CD4-positive, alpha-beta memory T cell (primary cell): ENCODE data around the gene PCSK1N. TPM values are rescaled to one million over a fixed set of nuclear protein-coding genes. Genes with fewer than 3 reads are reported as not detected.

Source experiments
- CTCF ChIA-PET: fragments of 350-600 bp; sonication (Branson Sonifier 250); formaldehyde crosslinking; loops from one replicate; lab custom pipeline; 2021; ENCODE audit warnings: inconsistent platforms; ENCODE audit not compliant: partially characterized antibody; lab: Charles Lee
- POLR2A ChIA-PET: fragments of 350-600 bp; sonication (Branson Sonifier 250); formaldehyde crosslinking; loops from one replicate; lab custom pipeline; 2021; ENCODE audit not compliant: partially characterized antibody; lab: Charles Lee
- DNase-seq, 5 donors: peaks; one replicate each; pipeline versions ENCODE4 v3.0.0 to v3.0.0-alpha.2; 2020 to 2022; ENCODE audit warnings: mixed read lengths in 1 of 5
- H3K27ac ChIP-seq: one replicate; pipeline ENCODE4 v1.7.0; 2013; ENCODE audit warnings: low read depth, low read length
- H3K27me3 ChIP-seq: 2 replicates; pipeline ENCODE4 v1.7.0; 2013; ENCODE audit warnings: mild to moderate bottlenecking, low read length, moderate library complexity; ENCODE audit not compliant: insufficient read depth
- H3K36me3 ChIP-seq: 2 replicates; pipeline ENCODE4 v1.7.0; 2013; ENCODE audit warnings: mild to moderate bottlenecking, low read length, moderate library complexity; ENCODE audit not compliant: insufficient read depth
- H3K4me1 ChIP-seq: 2 replicates; pipeline ENCODE4 v1.7.0; 2013; ENCODE audit warnings: mild to moderate bottlenecking, low read length, moderate library complexity; ENCODE audit not compliant: insufficient read depth
- H3K4me3 ChIP-seq, 2 donors: one replicate each; pipeline ENCODE4 v1.7.0; 2013; ENCODE audit warnings: low read length in 2 of 2, mild to moderate bottlenecking in 1 of 2
- H3K9me3 ChIP-seq, 2 donors: one replicate each; pipeline ENCODE4 v1.7.0; 2013; ENCODE audit warnings: low read length in 2 of 2, control low read depth in 1 of 2; ENCODE audit not compliant: control insufficient read depth in 1 of 2
- H3K27ac Mint-ChIP-seq, 7 donors: one replicate each; pipeline ENCODE4 v1.8.0; 2020 to 2021; ENCODE audit warnings: mixed read lengths in 7 of 7, mild to moderate bottlenecking in 6 of 7, inconsistent platforms in 3 of 7, moderate library complexity in 3 of 7
- H3K27me3 Mint-ChIP-seq, 2 donors: one replicate each; pipeline ENCODE4 v1.8.0; 2020 to 2021; ENCODE audit warnings: mixed read lengths in 2 of 2
- H3K36me3 Mint-ChIP-seq, 2 donors: one replicate each; pipeline ENCODE4 v1.8.0; 2020 to 2021; ENCODE audit warnings: mixed read lengths in 2 of 2, inconsistent platforms in 1 of 2, mild to moderate bottlenecking in 1 of 2
- H3K4me1 Mint-ChIP-seq, 4 donors: one replicate each; pipeline ENCODE4 v1.8.0; 2020 to 2021; ENCODE audit warnings: mixed read lengths in 4 of 4, mild to moderate bottlenecking in 1 of 4
- H3K4me3 Mint-ChIP-seq, 8 donors: one replicate each; pipeline ENCODE4 v1.8.0; 2020 to 2021; ENCODE audit warnings: mixed read lengths in 8 of 8, mild to moderate bottlenecking in 7 of 8, moderate library complexity in 6 of 8, inconsistent platforms in 3 of 8
- H3K9me3 Mint-ChIP-seq, 8 donors: one replicate each; pipeline ENCODE4 v1.8.0; 2020 to 2021; ENCODE audit warnings: mixed read lengths in 8 of 8, mild to moderate bottlenecking in 5 of 8, inconsistent platforms in 3 of 8, moderate library complexity in 1 of 8
- intact Hi-C: fragments of 100-400 bp; cut with micrococcal nuclease; formaldehyde crosslinking; loops from one replicate; pipeline ENCODE4 v1.15.1; 2023
- polyA plus RNA-seq, 2 donors: library from polyadenylated mRNA; unstranded; fragments of 300-500 nt; fragmentation: Illumina TruSeq; gene quantifications; one replicate each; pipeline ENCODE4 v1.2.3, GENCODE V29; 2021
- total RNA-seq, 2 experiments: library from RNA; stranded (reverse); gene quantifications; one replicate each; pipeline ENCODE4 v1.2.3, GENCODE V29; 2021

Gene PCSK1N
- total and polyA plus RNA-seq, 4 experiments from 2014 or later: 4.6 to 15.3 (median 7.5) TPM

DNA sequence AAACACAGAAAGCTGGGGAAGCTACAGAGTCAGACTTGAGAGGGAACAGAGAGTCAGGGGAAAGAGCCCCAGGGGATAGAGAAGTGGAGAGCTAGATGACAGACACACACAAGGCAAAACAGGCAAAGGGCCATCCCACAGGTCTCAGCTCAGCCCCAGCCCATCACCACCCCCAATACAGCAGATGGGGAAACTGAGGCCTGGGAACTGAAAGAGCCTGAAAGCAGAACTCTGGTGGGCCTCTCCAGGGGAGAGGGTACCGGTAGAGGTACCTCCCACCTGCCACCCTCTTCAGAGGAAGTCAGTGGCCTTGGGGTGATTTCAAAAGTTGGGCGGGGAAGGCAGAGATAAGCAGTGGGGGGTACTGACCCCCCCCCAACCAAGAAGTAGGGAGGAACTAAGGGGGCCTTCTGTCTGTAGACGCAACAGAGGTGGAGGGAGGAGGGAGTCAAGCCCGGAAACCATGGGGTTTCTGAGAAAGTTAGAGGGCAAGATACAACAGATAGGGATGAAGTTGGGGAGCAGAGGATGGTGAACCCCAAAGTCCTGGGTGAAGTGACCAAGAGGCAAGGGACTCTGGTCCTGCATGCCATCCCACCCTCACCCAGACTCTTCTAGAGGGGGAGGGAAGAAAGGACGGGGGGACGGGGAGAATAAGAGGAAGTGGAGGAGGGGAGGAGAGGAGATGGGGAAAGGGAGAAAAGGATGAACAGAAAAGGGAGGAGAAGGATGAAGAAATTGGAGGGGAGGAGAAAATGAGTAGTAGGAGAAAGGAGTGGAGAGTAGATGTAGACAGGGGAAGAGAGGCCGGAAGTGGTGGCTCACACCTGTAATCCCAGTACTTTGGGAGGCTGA, 45.8 kb downstream of the PCSK1N start:
- Mint-ChIP-seq H3K27ac (peak overlapping the region in 2 of 7 donors; percentile 44 to 80), H3K27me3 (peaks cover 0 to 1% of the 10 kb centered on the region in 2 donors), H3K4me1 (peaks cover 0 to 9% (median 5%) of the 10 kb centered on the region in 4 donors), H3K4me3 (peak overlapping the region in 1 of 8 donors; percentile 41), H3K36me3 (no peaks in the 10 kb centered on the region), H3K9me3 (no peaks in the 10 kb centered on the region)
- Histone ChIP-seq H3K9me3 (no peaks in the 10 kb centered on the region), H3K4me1 (no peaks in the 10 kb centered on the region), H3K27me3 (no peaks in the 10 kb centered on the region), H3K4me3 (no peak overlapping the region), H3K36me3 (no peaks in the 10 kb centered on the region), H3K27ac (no peak overlapping the region)
- DNase-seq: no peak
- intact Hi-C loops: no loop called here
- CTCF ChIA-PET: no interaction called here
- POLR2A ChIA-PET: no interaction called here

DNA sequence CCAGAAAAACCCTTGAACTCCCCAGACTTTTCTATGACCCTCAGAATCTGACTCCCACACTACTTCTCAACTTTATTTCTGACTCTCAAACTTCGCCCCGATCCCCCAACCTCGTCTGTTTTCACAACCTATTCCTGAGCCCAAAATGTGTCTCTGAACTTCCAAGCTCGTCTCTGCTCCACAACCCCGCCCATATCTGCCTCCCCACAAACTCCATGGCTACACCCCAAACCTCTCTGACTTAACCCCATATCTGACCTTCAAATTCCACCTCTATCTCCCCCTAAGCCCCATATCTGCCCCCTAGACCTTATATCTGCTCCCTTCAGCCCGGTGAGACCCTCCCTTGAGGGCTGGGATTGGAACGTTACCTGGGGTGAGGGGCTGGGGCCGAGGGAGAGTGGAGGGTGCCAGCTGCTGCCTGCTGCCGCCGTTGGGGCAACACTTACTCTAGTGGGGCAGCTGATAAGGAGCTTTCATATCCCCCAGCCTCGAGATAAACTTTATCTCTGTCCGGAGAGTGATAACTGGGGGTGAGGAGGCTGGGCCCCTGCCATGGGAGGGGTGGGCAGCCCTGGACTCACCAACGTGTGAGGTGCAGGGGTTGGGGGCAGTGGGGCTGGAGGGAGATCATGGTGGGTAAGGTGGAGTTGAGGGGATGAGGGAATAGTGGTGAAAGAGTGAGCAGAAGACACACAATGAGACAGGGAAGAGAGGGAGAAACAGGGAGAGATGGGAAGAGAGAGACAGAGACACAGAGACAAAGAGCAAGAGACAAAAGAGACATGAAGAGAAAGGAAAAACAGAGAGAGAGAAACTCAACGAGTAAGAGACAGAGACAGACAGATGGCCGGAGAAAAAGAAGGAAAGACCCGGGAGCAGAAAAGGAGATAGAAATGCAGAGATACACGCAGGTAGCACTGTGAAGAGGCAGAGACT, 47.6 kb downstream of the PCSK1N start:
- intact Hi-C loops: no loop called here
- H3K4me3 ChIP-seq: no peak overlapping the region
- no peak for DNase-seq
- H3K27ac ChIP-seq: no peak overlapping the region
- H3K4me1 Mint-ChIP-seq: peaks cover 0 to 9% (median 5%) of the 10 kb centered on the region in 4 donors
- peaks cover 0 to 1% of the 10 kb centered on the region in 2 donors for H3K27me3 Mint-ChIP-seq
- H3K27ac Mint-ChIP-seq: peak overlapping the region in 2 of 7 donors; percentile 27 to 61
- no peaks in the 10 kb centered on the region for H3K9me3 ChIP-seq
- no peaks in the 10 kb centered on the region for H3K4me1 ChIP-seq
- H3K9me3 Mint-ChIP-seq: no peaks in the 10 kb centered on the region
- H3K27me3 ChIP-seq: no peaks in the 10 kb centered on the region
- no peaks in the 10 kb centered on the region for H3K36me3 Mint-ChIP-seq
- H3K4me3 Mint-ChIP-seq: no peak overlapping the region
- ChIA-PET POLR2A (no interaction called here), CTCF (no interaction called here)
- H3K36me3 ChIP-seq: no peaks in the 10 kb centered on the region

DNA sequence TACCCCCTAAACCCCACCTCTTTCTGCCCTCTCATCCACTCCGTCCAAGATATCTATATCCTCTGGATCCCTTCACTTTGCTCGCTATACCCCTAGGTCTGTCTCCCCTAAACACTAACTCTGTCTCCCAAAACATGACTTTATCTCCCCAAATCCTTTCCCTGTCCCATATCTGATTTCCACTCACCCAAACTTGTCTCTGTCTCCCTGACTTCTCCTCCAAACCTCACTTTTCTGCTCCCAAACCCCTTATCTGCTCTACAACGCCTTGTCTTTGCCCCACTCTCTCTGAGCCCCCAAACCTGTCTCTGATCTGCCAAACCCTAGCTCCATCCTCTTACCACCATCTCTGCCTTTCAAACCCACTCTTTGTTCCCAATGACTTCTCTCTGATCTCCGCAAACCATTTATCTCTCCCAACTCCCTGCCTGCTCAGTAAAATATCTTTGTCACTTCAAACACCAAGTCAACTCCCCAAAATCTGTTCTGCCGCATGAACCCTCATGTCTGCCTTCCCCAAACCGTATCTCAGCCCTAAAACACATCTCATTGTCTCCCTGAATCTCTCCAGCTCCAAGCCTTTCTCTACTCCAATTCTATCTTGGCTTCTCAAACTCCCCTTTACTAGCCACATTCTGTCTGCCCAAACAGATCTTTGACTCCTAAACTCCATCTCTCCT, 48.4 kb downstream of the PCSK1N start:
- H3K27me3 Mint-ChIP-seq: peaks cover 0 to 1% of the 10 kb centered on the region in 2 donors
- no peaks in the 10 kb centered on the region for H3K27me3 ChIP-seq
- H3K4me1 Mint-ChIP-seq: peaks cover 0 to 9% (median 5%) of the 10 kb centered on the region in 4 donors
- intact Hi-C loops: no loop called here
- ChIA-PET CTCF (no interaction called here), POLR2A (no interaction called here)
- H3K9me3 ChIP-seq: no peaks in the 10 kb centered on the region
- H3K4me3 ChIP-seq: no peak overlapping the region
- no peaks in the 10 kb centered on the region for H3K36me3 Mint-ChIP-seq
- H3K36me3 ChIP-seq: no peaks in the 10 kb centered on the region
- H3K4me3 Mint-ChIP-seq: no peak overlapping the region
- DNase-seq: no peak
- no peak overlapping the region for H3K27ac ChIP-seq
- H3K4me1 ChIP-seq: no peaks in the 10 kb centered on the region
- H3K27ac Mint-ChIP-seq: peak overlapping the region in 1 of 7 donors; percentile 61
- H3K9me3 Mint-ChIP-seq: no peaks in the 10 kb centered on the region

DNA sequence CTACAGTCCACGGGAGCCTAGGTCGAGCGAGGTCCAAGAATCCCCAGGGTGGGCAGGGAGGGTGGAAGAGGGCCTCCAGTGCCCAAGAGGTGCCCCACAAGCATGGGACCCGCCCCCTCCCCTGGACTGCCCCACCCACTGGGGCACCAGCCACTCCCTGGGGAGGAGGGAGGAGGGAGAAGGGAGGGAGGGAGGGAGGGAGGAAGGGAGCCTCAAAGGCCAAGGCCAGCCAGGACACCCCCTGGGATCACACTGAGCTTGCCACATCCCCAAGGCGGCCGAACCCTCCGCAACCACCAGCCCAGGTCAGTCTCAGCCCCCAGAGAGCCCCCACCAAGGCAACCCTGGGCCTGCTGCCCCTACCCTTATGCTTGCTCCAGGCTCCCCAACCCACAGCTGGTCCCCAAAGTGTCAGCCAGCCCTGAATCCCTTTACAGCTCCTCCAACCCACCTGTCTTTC, 49.0 kb downstream of the PCSK1N start, which contains the start of gene GATA1:
GATA1 (plus strand) TSS at position 250 of the 460 bp plus-strand sequence. CDS start 4,520 bp downstream, outside the sequence.
- no peak within 1 kb of the TSS for H3K4me3 Mint-ChIP-seq
- no peaks in the 10 kb centered on the region for H3K36me3 Mint-ChIP-seq
- peak within 1 kb of the TSS in 2 of 7 donors; percentile 61 to 65 for H3K27ac Mint-ChIP-seq
- Histone ChIP-seq H3K9me3 (no peaks in the 10 kb centered on the region), H3K36me3 (no peaks in the 10 kb centered on the region), H3K27ac (no peak within 1 kb of the TSS), H3K4me3 (no peak within 1 kb of the TSS), H3K4me1 (no peaks in the 10 kb centered on the region), H3K27me3 (no peaks in the 10 kb centered on the region)
- CTCF ChIA-PET: no interaction called here
- peaks cover 0 to 1% of the 10 kb centered on the region in 2 donors for H3K27me3 Mint-ChIP-seq
- peaks cover 0 to 9% (median 5%) of the 10 kb centered on the region in 4 donors for H3K4me1 Mint-ChIP-seq
- POLR2A ChIA-PET: no interaction called here
- no peaks in the 10 kb centered on the region for H3K9me3 Mint-ChIP-seq
- intact Hi-C loops: no loop called here
- DNase-seq: no peak

DNA sequence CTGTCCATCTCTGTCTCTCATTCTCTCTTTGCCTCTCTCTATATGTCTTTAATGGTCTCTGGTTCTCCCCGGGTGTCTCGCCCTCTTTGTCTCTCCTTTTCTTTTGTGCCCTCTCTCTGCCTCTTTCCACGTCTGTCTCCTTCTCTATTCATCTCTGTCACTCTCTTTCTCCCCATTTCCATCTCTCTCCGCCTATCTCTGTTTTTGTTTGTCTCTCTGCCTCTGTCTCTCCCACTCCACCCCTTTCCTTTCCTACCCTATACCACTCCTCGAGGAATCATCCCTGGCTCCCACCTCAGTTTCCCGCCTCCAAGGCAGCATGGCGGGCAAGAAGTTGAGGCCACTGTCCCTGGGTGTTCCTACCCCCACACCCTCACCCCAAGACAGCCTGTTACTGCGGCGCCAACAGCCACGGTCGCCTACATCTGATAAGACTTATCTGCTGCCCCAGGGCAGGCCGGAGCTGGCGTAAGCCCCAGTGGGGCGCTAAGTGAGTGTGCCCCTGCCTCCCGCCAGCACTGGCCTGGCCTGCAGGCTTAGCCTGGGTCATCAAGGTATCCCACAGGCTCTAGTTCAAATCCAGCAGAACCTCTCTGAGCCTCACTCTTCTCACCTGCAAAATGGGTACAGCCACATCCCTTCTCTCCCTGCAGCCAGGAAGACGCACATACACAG, 49.7 kb downstream of the PCSK1N start:
- CTCF ChIA-PET: no interaction called here
- peaks cover 0 to 1% of the 10 kb centered on the region in 2 donors for H3K27me3 Mint-ChIP-seq
- no peak overlapping the region for H3K27ac ChIP-seq

DNA sequence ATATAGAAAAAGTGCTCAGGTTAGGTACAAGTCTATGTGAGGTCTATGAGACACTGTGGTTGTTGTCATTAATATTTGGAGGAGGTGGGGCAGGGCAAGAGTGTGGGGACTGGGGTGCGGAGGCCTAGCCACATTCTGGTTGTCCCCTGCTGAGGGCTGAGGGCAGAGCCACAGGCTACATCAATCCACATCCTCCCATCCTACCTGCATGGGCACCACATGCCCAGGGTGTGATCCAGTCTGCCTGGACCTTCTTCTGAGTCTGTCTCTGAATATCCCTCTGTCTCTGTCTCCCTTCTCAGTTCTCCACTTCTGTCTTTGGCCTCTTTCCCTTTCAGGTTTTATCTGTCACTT, 50.2 kb downstream of the PCSK1N start:
- Mint-ChIP-seq H3K4me1 (peaks cover 0 to 9% (median 5%) of the 10 kb centered on the region in 4 donors), H3K27ac (no peak overlapping the region), H3K27me3 (peaks cover 0 to 1% of the 10 kb centered on the region in 2 donors), H3K4me3 (no peak overlapping the region), H3K9me3 (no peaks in the 10 kb centered on the region), H3K36me3 (no peaks in the 10 kb centered on the region)
- Histone ChIP-seq H3K4me1 (no peaks in the 10 kb centered on the region), H3K36me3 (no peaks in the 10 kb centered on the region), H3K27me3 (no peaks in the 10 kb centered on the region), H3K9me3 (no peaks in the 10 kb centered on the region), H3K4me3 (no peak overlapping the region), H3K27ac (no peak overlapping the region)
- DNase-seq: no peak
- POLR2A ChIA-PET: no interaction called here
- CTCF ChIA-PET: no interaction called here
- intact Hi-C loops: no loop called here

More for the DNA sequence above, 49.7 kb downstream of the PCSK1N start:
- peaks cover 0 to 9% (median 5%) of the 10 kb centered on the region in 4 donors for H3K4me1 Mint-ChIP-seq
- H3K36me3 Mint-ChIP-seq: no peaks in the 10 kb centered on the region
- H3K27ac Mint-ChIP-seq: peak overlapping the region in 1 of 7 donors; percentile 65
- no peak for DNase-seq
- H3K4me1 ChIP-seq: no peaks in the 10 kb centered on the region
- H3K9me3 ChIP-seq: no peaks in the 10 kb centered on the region
- H3K9me3 Mint-ChIP-seq: no peaks in the 10 kb centered on the region
- intact Hi-C loops: no loop called here
- H3K36me3 ChIP-seq: no peaks in the 10 kb centered on the region
- no peak overlapping the region for H3K4me3 Mint-ChIP-seq
- POLR2A ChIA-PET: no interaction called here
- H3K27me3 ChIP-seq: no peaks in the 10 kb centered on the region
- no peak overlapping the region for H3K4me3 ChIP-seq
